Measurements from ENCODE around the gene TMEM95. TPM values are rescaled to one million over a fixed set of nuclear protein-coding genes. Genes with fewer than 3 reads are reported as not detected.

The TMEM95 gene
- total RNA-seq, 6 experiments from 2014 or later = not detected

GRCh38 chr17:7340179-7340578 lies 14.8 kb upstream of the TMEM95 start:
- DNase-seq (no peak), ATAC-seq (no peak)
- WGBS (ENCODE audit: insufficient coverage, low coverage, low lambda C conversion rate, missing lambda C conversion rate) = 67% methylated on average over 1 of the region's 2 CpGs
- no peaks in the 10 kb centered on the region for H3K27me3 ChIP-seq
- H3K36me3 ChIP-seq = no peaks in the 10 kb centered on the region
- H3K9me3 ChIP-seq = no peaks in the 10 kb centered on the region
- H3K27ac ChIP-seq = no peak overlapping the region
- intact Hi-C loops (cut with DNase I) = loop anchor here in 1 of 2 donors (10.0 kb wide), 1 partner anchor 65 kb away; no protein-coding TSS in a partner anchor
- H3K4me3 ChIP-seq = no peak overlapping the region
- H3K4me1 ChIP-seq = no peaks in the 10 kb centered on the region
- no peak for TF ChIP-seq POLR2A (IDR thresholded peaks at IDR 0.05)
- TF ChIP-seq, protein P1, sequence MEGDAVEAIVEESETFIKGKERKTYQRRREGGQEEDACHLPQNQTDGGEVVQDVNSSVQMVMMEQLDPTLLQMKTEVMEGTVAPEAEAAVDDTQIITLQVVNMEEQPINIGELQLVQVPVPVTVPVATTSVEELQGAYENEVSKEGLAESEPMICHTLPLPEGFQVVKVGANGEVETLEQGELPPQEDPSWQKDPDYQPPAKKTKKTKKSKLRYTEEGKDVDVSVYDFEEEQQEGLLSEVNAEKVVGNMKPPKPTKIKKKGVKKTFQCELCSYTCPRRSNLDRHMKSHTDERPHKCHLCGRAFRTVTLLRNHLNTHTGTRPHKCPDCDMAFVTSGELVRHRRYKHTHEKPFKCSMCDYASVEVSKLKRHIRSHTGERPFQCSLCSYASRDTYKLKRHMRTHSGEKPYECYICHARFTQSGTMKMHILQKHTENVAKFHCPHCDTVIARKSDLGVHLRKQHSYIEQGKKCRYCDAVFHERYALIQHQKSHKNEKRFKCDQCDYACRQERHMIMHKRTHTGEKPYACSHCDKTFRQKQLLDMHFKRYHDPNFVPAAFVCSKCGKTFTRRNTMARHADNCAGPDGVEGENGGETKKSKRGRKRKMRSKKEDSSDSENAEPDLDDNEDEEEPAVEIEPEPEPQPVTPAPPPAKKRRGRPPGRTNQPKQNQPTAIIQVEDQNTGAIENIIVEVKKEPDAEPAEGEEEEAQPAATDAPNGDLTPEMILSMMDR (IDR thresholded peaks at IDR 0.05) = no peak

- no peak for ATAC-seq
- no peak for DNase-seq
- H3K4me3 ChIP-seq = no peak overlapping the region
- H3K27me3 ChIP-seq = no peaks in the 10 kb centered on the region
- no peak overlapping the region for H3K27ac ChIP-seq
- WGBS (ENCODE audit: insufficient coverage, low coverage, low lambda C conversion rate, missing lambda C conversion rate) = 100% methylated on average over 4 of the region's 13 CpGs
- intact Hi-C loops (cut with DNase I) = loop anchor here in 1 of 2 donors (10.0 kb wide), 1 partner anchor 67 kb away; no protein-coding TSS in a partner anchor
- H3K4me1 ChIP-seq = no peaks in the 10 kb centered on the region
- TF ChIP-seq, protein P1 (IDR thresholded peaks at IDR 0.05) = no peak
- TF ChIP-seq POLR2A (IDR thresholded peaks at IDR 0.05) = no peak
- no peaks in the 10 kb centered on the region for H3K9me3 ChIP-seq
- no peaks in the 10 kb centered on the region for H3K36me3 ChIP-seq
Measured at GRCh38 chr17:7341842-7342241, 13.1 kb upstream of the TMEM95 start.

DNA sequence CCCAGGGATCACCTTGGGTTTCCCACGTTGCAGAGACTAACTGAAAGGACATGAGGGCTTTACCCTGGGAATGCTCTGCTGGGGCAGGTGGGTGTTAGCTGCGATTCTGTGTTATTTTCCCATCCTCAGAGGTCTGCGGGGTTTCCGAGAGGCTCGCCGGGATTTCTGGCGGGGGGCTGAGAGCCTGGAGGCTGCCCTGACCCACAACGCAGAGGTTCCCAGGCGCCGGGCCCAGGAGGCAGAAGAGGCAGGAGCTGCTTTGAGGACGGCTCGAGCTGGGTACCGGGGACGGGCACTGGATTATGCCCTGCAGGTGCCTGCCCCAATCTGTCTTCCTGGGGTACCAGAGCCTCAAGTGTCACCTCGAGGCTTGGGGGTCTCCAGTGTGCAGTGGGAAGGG lies 11.7 kb upstream of the TMEM95 start:
- Histone ChIP-seq H3K4me1 (no peaks in the 10 kb centered on the region), H3K27me3 (no peaks in the 10 kb centered on the region), H3K4me3 (no peak overlapping the region), H3K36me3 (no peaks in the 10 kb centered on the region), H3K9me3 (no peaks in the 10 kb centered on the region), H3K27ac (no peak overlapping the region)
- intact Hi-C loops (cut with DNase I) = loop anchor here in 1 of 2 donors (10.0 kb wide), 1 partner anchor 68 kb away; no protein-coding TSS in a partner anchor
- no peak for ATAC-seq
- DNase-seq = no peak
- 60% methylated on average over 11 of the region's 15 CpGs for WGBS (ENCODE audit: insufficient coverage, low coverage, low lambda C conversion rate, missing lambda C conversion rate)
- TF ChIP-seq, protein P1 (IDR thresholded peaks at IDR 0.05) = no peak
- TF ChIP-seq POLR2A (IDR thresholded peaks at IDR 0.05) = no peak

DNA sequence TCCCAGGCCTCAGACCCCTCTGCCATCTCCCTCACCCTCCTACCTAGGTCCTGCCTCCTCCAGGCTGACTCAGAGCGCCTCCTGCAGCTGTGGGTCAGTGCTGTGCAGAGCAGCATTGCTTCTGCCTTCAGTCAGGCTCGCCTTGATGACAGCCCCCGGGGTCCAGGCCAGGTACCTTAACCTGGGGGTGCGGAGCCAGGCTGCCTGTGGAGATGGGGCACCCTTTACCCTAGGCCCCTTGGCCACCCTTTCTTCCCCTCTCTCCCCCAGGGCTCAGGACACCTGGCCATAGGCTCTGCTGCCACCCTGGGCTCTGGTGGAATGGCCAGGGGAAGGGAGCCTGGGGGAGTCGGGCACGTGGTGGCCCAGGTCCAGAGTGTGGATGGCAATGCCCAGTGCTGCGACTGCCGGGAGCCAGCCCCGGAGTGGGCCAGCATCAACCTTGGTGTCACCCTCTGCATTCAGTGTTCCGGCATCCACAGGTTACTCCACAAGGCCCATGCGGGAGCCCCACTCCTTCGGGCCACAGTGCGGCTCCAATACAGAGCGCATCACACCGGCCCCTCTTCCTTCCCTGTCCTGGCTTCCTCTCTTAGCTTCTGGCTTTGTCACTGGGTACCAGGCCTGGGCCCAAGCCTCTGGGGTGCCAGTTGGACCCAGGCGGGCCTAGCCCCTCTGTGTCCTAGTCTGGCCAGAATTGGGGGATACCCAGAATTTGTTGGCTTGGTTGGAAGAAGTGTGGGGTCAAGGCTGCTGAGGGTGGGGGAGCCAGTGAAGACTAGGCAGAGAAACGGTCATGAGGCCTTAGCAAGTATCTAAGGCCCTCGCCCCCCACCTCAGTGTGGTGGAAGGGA lies 8.0 kb upstream of the TMEM95 start:
- TF ChIP-seq, protein P1 (IDR thresholded peaks at IDR 0.05) = no peak
- no peak for TF ChIP-seq POLR2A (IDR thresholded peaks at IDR 0.05)
- Histone ChIP-seq H3K27ac (no peak overlapping the region), H3K36me3 (no peaks in the 10 kb centered on the region), H3K4me1 (peaks cover 0 to 15% (median 1%) of the 10 kb centered on the region in 4 donors), H3K9me3 (no peaks in the 10 kb centered on the region), H3K27me3 (no peaks in the 10 kb centered on the region), H3K4me3 (no peak overlapping the region)
- WGBS (ENCODE audit: insufficient coverage, low coverage, low lambda C conversion rate, missing lambda C conversion rate) = 59% methylated on average over 2 of the region's 18 CpGs
- DNase-seq (no peak), ATAC-seq (no peak)
- intact Hi-C loops (cut with DNase I) = loop anchor here in 1 of 2 donors (10.0 kb wide), 1 partner anchor 72 kb away; no protein-coding TSS in a partner anchor
